Measurements from ENCODE around the gene PRMT6.

Gene PRMT6

GRCh38 chr1:107095647-107096046 lies 39.2 kb downstream of the PRMT6 start:
- no peak for DNase-seq (ENCODE audit: low read depth)

GRCh38 chr1:107096690-107097089 lies 40.2 kb downstream of the PRMT6 start:
- DNase-seq (ENCODE audit: low read depth), result no peak

GRCh38 chr1:107098961-107099360 lies 42.5 kb downstream of the PRMT6 start:
- DNase-seq (ENCODE audit: low read depth), result no peak

GRCh38 chr1:107100331-107100984 lies 44.0 kb downstream of the PRMT6 start:
- no peak for DNase-seq (ENCODE audit: low read depth)

- DNase-seq (ENCODE audit: low read depth), result no peak
Observed at GRCh38 chr1:107105914-107106313, 49.4 kb downstream of the PRMT6 start.
